Esophagus squamous epithelium (tissue), 5 donors: ENCODE results near the gene PARP9. TPM values are rescaled to one million over a fixed set of nuclear protein-coding genes. Genes with fewer than 3 reads are reported as not detected.

Experiments
- DNase-seq: peaks from one replicate; lab custom pipeline; 2025; lab: John Stamatoyannopoulos, UW
- H3K27ac ChIP-seq, 4 donors: fragments of 200-600 bp; sonication (generic); one replicate each; pipeline ENCODE4 v1.5.1; 2016 to 2019; ENCODE audit warnings: mild to moderate bottlenecking in 1 of 4
- H3K27me3 ChIP-seq, 4 donors: fragments of 200-600 bp; sonication (generic); 1 replicate in 3 of 4; 2 replicates in 1 of 4; pipeline versions ENCODE4 v1.5.1 to v1.6.0; 2017 to 2021; ENCODE audit warnings: antibody characterized with exemption in 1 of 4
- H3K36me3 ChIP-seq, 3 donors: fragments of 200-600 bp; sonication (generic); one replicate each; pipeline ENCODE4 v1.5.1; 2016 to 2019
- H3K4me1 ChIP-seq, 3 donors: fragments of 200-600 bp; sonication (generic); one replicate each; pipeline ENCODE4 v1.5.1; 2017 to 2019
- H3K4me3 ChIP-seq, 4 donors: fragments of 200-600 bp; sonication (generic); 1 replicate in 3 of 4; 2 replicates in 1 of 4; pipeline ENCODE4 v1.5.1; 2016 to 2019; ENCODE audit warnings: mild to moderate bottlenecking in 2 of 4, moderate library complexity in 1 of 4
- H3K9me3 ChIP-seq, 3 donors: fragments of 200-600 bp; sonication (generic); one replicate each; pipeline ENCODE4 v1.5.1; 2016 to 2019
- CTCF ChIP-seq, 6 experiments: fragments of 450-650 bp in 4 of 6; fragments of 200-600 bp in 2 of 6; sonication (generic) in 2 of 6; IDR thresholded peaks; one replicate each; pipeline ENCODE4 v1.5.1; 2016 to 2019; ENCODE audit warnings: antibody characterized with exemption in 6 of 6, mild to moderate bottlenecking in 4 of 6, moderate library complexity in 4 of 6
- POLR2A ChIP-seq, 4 donors: fragments of 450-650 bp; IDR thresholded peaks; one replicate each; pipeline ENCODE4 v1.6.1; 2017; ENCODE audit warnings: antibody characterized with exemption in 4 of 4, mild to moderate bottlenecking in 4 of 4, moderate library complexity in 3 of 4
- WGBS, 2 donors: methylation state at CpG; one replicate each; pipeline ENCODE4 v1.1.5; 2018; 5-methylcytosine and 5-hydroxymethylcytosine counted together
- intact Hi-C: fragments of 100-400 bp; cut with DNase I; formaldehyde crosslinking; loops from one replicate; pipeline ENCODE4 v1.15.0; 2022
- total RNA-seq, 4 donors: library from RNA; depleted of rRNA; stranded (reverse); fragments of >200 nt; gene quantifications; one replicate each; pipeline ENCODE4 v1.1.0, GENCODE V29; 2016
- donor health status: DM: yes; HTN: yes; CAD: no.

PARP9 gene
- total RNA-seq, 4 donors from 2014 or later, result 16.6 to 50.0 (median 19.9) TPM

- Histone ChIP-seq H3K4me3 (no peak overlapping the region), H3K27ac (no peak overlapping the region), H3K36me3 (no peaks in the 10 kb centered on the region), H3K4me1 (peaks cover 8 to 23% (median 17%) of the 10 kb centered on the region in 3 donors), H3K9me3 (no peaks in the 10 kb centered on the region), H3K27me3 (no peaks in the 10 kb centered on the region)
- no peak for DNase-seq
- intact Hi-C loops, result no loop called here
- TF ChIP-seq CTCF (IDR thresholded peaks at IDR 0.05) (no peak), POLR2A (IDR thresholded peaks at IDR 0.05) (no peak)
- 84 to 92% methylated on average over 6 of the region's 6 CpGs for WGBS, 2 donors
These were observed 47.2 kb downstream of the PARP9 start for GRCh38 chr3:122516846-122517360.

GRCh38 chr3:122515870-122516269, 48.2 kb downstream of the PARP9 start:
- TF ChIP-seq CTCF (IDR thresholded peaks at IDR 0.05) (no peak), POLR2A (IDR thresholded peaks at IDR 0.05) (no peak)
- intact Hi-C loops, result no loop called here
- H3K4me1 ChIP-seq, result peaks cover 8 to 33% (median 24%) of the 10 kb centered on the region in 3 donors
- no peak for DNase-seq
- no peak overlapping the region for H3K27ac ChIP-seq
- no peaks in the 10 kb centered on the region for H3K9me3 ChIP-seq
- H3K4me3 ChIP-seq, result no peak overlapping the region
- no peaks in the 10 kb centered on the region for H3K36me3 ChIP-seq
- WGBS, 2 donors, result 86 to 88% methylated on average over 3 of the region's 3 CpGs
- no peaks in the 10 kb centered on the region for H3K27me3 ChIP-seq

- peak overlapping the region; percentile 95 to 100 (median 98) for H3K27ac ChIP-seq
- TF ChIP-seq POLR2A (IDR thresholded peaks at IDR 0.05) (no peak), CTCF (IDR thresholded peaks at IDR 0.05) (no peak)
- no peaks in the 10 kb centered on the region for H3K36me3 ChIP-seq
- H3K27me3 ChIP-seq, result no peaks in the 10 kb centered on the region
- H3K4me3 ChIP-seq, result peak overlapping the region; percentile 68 to 92 (median 81)
- intact Hi-C loops, result no loop called here
- no peaks in the 10 kb centered on the region for H3K9me3 ChIP-seq
- DNase-seq, result no peak
- 50 to 61% methylated on average over 11 to 13 of the region's 19 CpGs for WGBS, 2 donors
- peaks cover 8 to 40% (median 25%) of the 10 kb centered on the region in 3 donors for H3K4me1 ChIP-seq
These were observed 49.1 kb downstream of the PARP9 start for GRCh38 chr3:122515020-122515468.

GRCh38 chr3:122514123-122515019, 49.7 kb downstream of the PARP9 start, which contains the start of gene KPNA1:
KPNA1 (minus strand) TSS chr3:122514939; CDS start chr3:122496565, 18,374 bp downstream.
- peak within 1 kb of the TSS; percentile 95 to 100 (median 98) for H3K27ac ChIP-seq
- intact Hi-C loops, result no loop called here

More at GRCh38 chr3:122514123-122515019, 49.7 kb downstream of the PARP9 start, which contains the start of gene KPNA1:
- DNase-seq, result peak; percentile 36
- WGBS, 2 donors, result 0% methylated on average over 11 to 15 of the region's 109 CpGs
- H3K9me3 ChIP-seq, result no peaks in the 10 kb centered on the region
- H3K4me3 ChIP-seq, result peak within 1 kb of the TSS; percentile 68 to 92 (median 81)
- H3K4me1 ChIP-seq, result peaks cover 8 to 44% (median 25%) of the 10 kb centered on the region in 3 donors
- H3K36me3 ChIP-seq, result no peaks in the 10 kb centered on the region
- TF ChIP-seq CTCF (IDR thresholded peaks at IDR 0.05) (peak in 1 of 6 experiments; percentile 4), POLR2A (IDR thresholded peaks at IDR 0.05) (peak in 3 of 4 donors; percentile 93 to 99 (median 96))
- no peaks in the 10 kb centered on the region for H3K27me3 ChIP-seq
